GM23338 (cell line): ENCODE measurements around the gene CRTC3. TPM values are rescaled to one million over a fixed set of nuclear protein-coding genes. Genes with fewer than 3 reads are reported as not detected.

ENCODE experiments used
- ATAC-seq: fragments of 200-7000 bp; cut with Tn5 transposase; 3 replicates; pipeline ENCODE4 v1.9.1; 2020
- DNase-seq: peaks from one replicate; pipeline ENCODE4 v3.0.0-alpha.2; 2015; ENCODE audit warnings: low spot score
- H2AFZ ChIP-seq: fragments of 200-600 bp; sonication (generic); 2 replicates; pipeline ENCODE4 v1.8.0; 2016; ENCODE audit warnings: antibody characterized with exemption, mild to moderate bottlenecking, moderate library complexity
- H3F3A ChIP-seq: fragments of 200-600 bp; sonication (generic); replicated peaks from 2 replicates; pipeline ENCODE4 v1.8.0; 2017; ENCODE audit warnings: antibody characterized with exemption, mixed run types, low read depth
- H3K27ac ChIP-seq: fragments of 200-600 bp; sonication (generic); 2 replicates; pipeline ENCODE4 v1.6.1; 2016; ENCODE audit warnings: low read depth
- H3K27me3 ChIP-seq: fragments of 200-600 bp; sonication (generic); 2 replicates; pipeline ENCODE4 v1.8.0; 2016; ENCODE audit warnings: mild to moderate bottlenecking, mixed run types, moderate library complexity; ENCODE audit not compliant: insufficient read depth
- H3K36me3 ChIP-seq: fragments of 200-600 bp; sonication (generic); 2 replicates; pipeline ENCODE4 v1.8.0; 2016; ENCODE audit warnings: mild to moderate bottlenecking; ENCODE audit not compliant: insufficient read depth
- H3K4me1 ChIP-seq: fragments of 200-600 bp; sonication (generic); 2 replicates; pipeline ENCODE4 v1.8.0; 2016; ENCODE audit warnings: mild to moderate bottlenecking, moderate library complexity; ENCODE audit not compliant: insufficient read depth
- H3K4me2 ChIP-seq: fragments of 200-600 bp; sonication (generic); 2 replicates; pipeline ENCODE4 v1.7.1; 2017; ENCODE audit warnings: mixed run types
- H3K4me3 ChIP-seq: fragments of 200-600 bp; sonication (generic); 2 replicates; pipeline ENCODE4 v1.6.1; 2016; ENCODE audit warnings: mixed run types
- H3K79me2 ChIP-seq: fragments of 200-600 bp; sonication (generic); replicated peaks from 2 replicates; pipeline ENCODE4 v1.8.0; 2017; ENCODE audit warnings: mild to moderate bottlenecking; ENCODE audit not compliant: insufficient read depth
- H3K9me2 ChIP-seq: fragments of 200-600 bp; sonication (generic); 2 replicates; pipeline ENCODE4 v1.8.0; 2017; ENCODE audit not compliant: insufficient read depth
- H4K20me1 ChIP-seq: fragments of 200-600 bp; sonication (generic); replicated peaks from 2 replicates; pipeline ENCODE4 v1.8.0; 2017; ENCODE audit warnings: mild to moderate bottlenecking; ENCODE audit not compliant: insufficient read depth
- H3K27ac Mint-ChIP-seq: 2 replicates; pipeline ENCODE4 v1.8.0; 2020; ENCODE audit warnings: inconsistent platforms, mild to moderate bottlenecking, moderate library complexity, mixed read lengths
- H3K27me3 Mint-ChIP-seq: 3 replicates; pipeline ENCODE4 v1.8.0; 2022; ENCODE audit warnings: low read depth, mild to moderate bottlenecking, moderate library complexity, mixed read lengths, inconsistent platforms; ENCODE audit not compliant: insufficient read depth, poor library complexity
- H3K36me3 Mint-ChIP-seq: 3 replicates; pipeline ENCODE4 v1.8.0; 2021; ENCODE audit warnings: low read depth, mild to moderate bottlenecking, inconsistent platforms, moderate library complexity, mixed read lengths
- H3K4me1 Mint-ChIP-seq: 3 replicates; pipeline ENCODE4 v1.8.0; 2020; ENCODE audit warnings: mild to moderate bottlenecking, inconsistent platforms, mixed read lengths
- H3K4me3 Mint-ChIP-seq: 3 replicates; pipeline ENCODE4 v1.8.0; 2021; ENCODE audit warnings: moderate library complexity, mild to moderate bottlenecking, inconsistent platforms, mixed read lengths
- H3K9me3 Mint-ChIP-seq: 3 replicates; pipeline ENCODE4 v1.8.0; 2020; ENCODE audit warnings: moderate library complexity, mild to moderate bottlenecking, inconsistent platforms, mixed read lengths
- CREB1 ChIP-seq: fragments of 250-450 bp; sonication (Bioruptor Pico); IDR thresholded peaks from 2 replicates; pipeline ENCODE4 v1.5.0; 2020; ENCODE audit warnings: low read depth, mild to moderate bottlenecking, moderate library complexity
- CTCF ChIP-seq, 2 experiments: fragments of 200-600 bp in 1 of 2; sonication (generic) in 1 of 2; conservative IDR thresholded peaks; 2 replicates each; pipeline versions ENCODE4 v1.5.1 to v1.6.1; 2016 to 2017; ENCODE audit warnings: antibody characterized with exemption in 2 of 2, low read depth in 2 of 2, mild to moderate bottlenecking in 2 of 2, moderate library complexity in 1 of 2
- ETS1 ChIP-seq: IDR thresholded peaks from 2 replicates; pipeline ENCODE4 v1.6.1; 2016; ENCODE audit warnings: antibody characterized with exemption
- EZH2 ChIP-seq: fragments of 200-600 bp; sonication (generic); IDR thresholded peaks from one replicate; pipeline ENCODE4 v1.8.0; 2017; ENCODE audit warnings: antibody characterized with exemption, mild to moderate bottlenecking, low read depth; ENCODE audit not compliant: unreplicated experiment
- EZH2phosphoT487 ChIP-seq: fragments of 200-600 bp; sonication (generic); IDR thresholded peaks from one replicate; pipeline ENCODE4 v1.8.1; 2018; ENCODE audit warnings: antibody characterized with exemption; ENCODE audit not compliant: unreplicated experiment
- JUNB ChIP-seq: IDR thresholded peaks from one replicate; pipeline ENCODE4 v1.6.1; 2016; ENCODE audit warnings: antibody characterized with exemption; ENCODE audit not compliant: unreplicated experiment
- NANOG ChIP-seq: IDR thresholded peaks from 2 replicates; pipeline ENCODE4 v1.6.1; 2016; ENCODE audit warnings: antibody characterized with exemption, borderline replicate concordance
- POLR2AphosphoS5 ChIP-seq: IDR thresholded peaks from 2 replicates; pipeline ENCODE4 v1.6.1; 2016; ENCODE audit warnings: antibody characterized with exemption, low read depth
- REST ChIP-seq: IDR thresholded peaks from one replicate; pipeline ENCODE4 v1.6.1; 2018; ENCODE audit warnings: antibody characterized with exemption; ENCODE audit not compliant: unreplicated experiment
- STAT1 ChIP-seq: IDR thresholded peaks from one replicate; pipeline ENCODE4 v1.6.1; 2016; ENCODE audit warnings: antibody characterized with exemption; ENCODE audit not compliant: unreplicated experiment
- ZNF114 ChIP-seq: fragments of 250-450 bp; sonication (Bioruptor Pico); IDR thresholded peaks from 2 replicates; pipeline ENCODE4 v1.5.0; 2020; ENCODE audit warnings: mild to moderate bottlenecking, moderate library complexity
- ZNF331 ChIP-seq: fragments of 250-450 bp; sonication (Bioruptor Pico); IDR thresholded peaks from 2 replicates; pipeline ENCODE4 v1.5.0; 2020; ENCODE audit warnings: low read depth, mild to moderate bottlenecking, moderate library complexity
- ZNF462 ChIP-seq: fragments of 250-450 bp; sonication (Bioruptor Pico); IDR thresholded peaks from 2 replicates; pipeline ENCODE4 v1.5.0; 2020; ENCODE audit warnings: mild to moderate bottlenecking, moderate library complexity
- polyA plus RNA-seq: library from polyadenylated mRNA; unstranded; fragments of >200 nt; fragmentation: Nextera tagmentation; extraction: Ambion mirVana; gene quantifications from 2 replicates; pipeline ENCODE4 v1.2.1, GENCODE V29; 2016
- total RNA-seq: library from RNA; depleted of rRNA; stranded (reverse); fragments of >200 nt; shearing (Covaris generic); gene quantifications from 2 replicates; pipeline ENCODE4 v1.2.3, GENCODE V29; 2014

CRTC3 gene
- total and polyA plus RNA-seq, 2 experiments from 2014 or later, result 2.8 to 3.8 TPM

- no peaks in the 10 kb centered on the region for H3K4me1 ChIP-seq
- H3F3A ChIP-seq, result no peaks in the 10 kb centered on the region
- no peaks in the 10 kb centered on the region for H4K20me1 ChIP-seq
- Mint-ChIP-seq H3K27ac (no peak overlapping the region), H3K36me3 (no peaks in the 10 kb centered on the region), H3K4me1 (no peaks in the 10 kb centered on the region; the same call in 2 of the 3 replicates), H3K4me3 (no peak overlapping the region), H3K9me3 (0 out of 3 replicates have a peak, but pooled peaks cover 1% of the 10 kb centered on the region), H3K27me3 (peaks cover 9% of the 10 kb centered on the region)
- no peak overlapping the region for H3K4me2 ChIP-seq
- H2AFZ ChIP-seq, result no peak overlapping the region
- peaks cover 5% of the 10 kb centered on the region; the same call in 1 of the 2 replicates for H3K9me2 ChIP-seq
- H3K27me3 ChIP-seq, result peaks cover 11% of the 10 kb centered on the region
- H3K36me3 ChIP-seq, result no peaks in the 10 kb centered on the region
- no peak for TF ChIP-seq NANOG
- no peak for TF ChIP-seq CREB1
- no peak for TF ChIP-seq CTCF (conservative IDR thresholded peaks at IDR 0.05; ENCODE audit: low read depth in 2 of 2)
- no peak for TF ChIP-seq ZNF462
- no peak for TF ChIP-seq EZH2
- no peak for TF ChIP-seq EZH2phosphoT487
- TF ChIP-seq ZNF114, result no peak
- no peak for TF ChIP-seq JUNB
- no peak for TF ChIP-seq POLR2AphosphoS5
- no peak for TF ChIP-seq ZNF331 (CRISPR knock-in tag)
- no peak for TF ChIP-seq REST
- TF ChIP-seq ETS1, result no peak
- no peak for TF ChIP-seq STAT1
- DNase-seq (no peak), ATAC-seq (no peak)
- no peak overlapping the region for H3K4me3 ChIP-seq
- no peak overlapping the region for H3K27ac ChIP-seq
- H3K79me2 ChIP-seq, result no peaks in the 10 kb centered on the region
Observed at GRCh38 chr15:90523373-90523772, 6.3 kb upstream of the CRTC3 start.
